IMR-90 (cell line): Measurements from ENCODE around the gene AMZ1. TPM values are rescaled to one million over a fixed set of nuclear protein-coding genes. Genes with fewer than 3 reads are reported as not detected.
A peak's percentile ranks its signal among the peaks of the same experiment; 100 is the strongest.

Source experiments
- ATAC-seq: fragments of 200-7000 bp; cut with Tn5 transposase; 2 replicates; pipeline ENCODE4 v1.9.1; 2020; ENCODE audit warnings: low read depth, mild to moderate bottlenecking, moderate library complexity
- BruUV-seq: library from RNA; stranded (reverse); fragments of 400-500 nt; replicated peaks from 2 replicates; lab custom pipeline; 2021; lab: Mats Ljungman, UMichigan
- CTCF ChIA-PET: fragments of 300-600 bp; formaldehyde crosslinking; extraction: SDS; loops from one replicate; lab custom pipeline; 2021; ENCODE audit warnings: antibody characterized with exemption; lab: Yijun Ruan, JAX
- POLR2A ChIA-PET: fragments of 300-600 bp; sonication (Branson Sonifier 250); formaldehyde crosslinking; loops from one replicate; lab custom pipeline; 2022; ENCODE audit warnings: antibody characterized with exemption; ENCODE audit not compliant: unreplicated experiment; lab: Charles Lee
- DNase-seq: peaks from one replicate; pipeline ENCODE4 v3.0.0; 2013
- H2AFZ ChIP-seq: replicated peaks from 2 replicates; pipeline ENCODE3; 2013; ENCODE audit warnings: low read length, mild to moderate bottlenecking; ENCODE audit not compliant: poor library complexity
- H2AK5ac ChIP-seq: 2 replicates; pipeline ENCODE4 v1.6.1; 2013; ENCODE audit warnings: low read depth, low read length, inconsistent platforms
- H2AK9ac ChIP-seq: replicated peaks from 2 replicates; pipeline ENCODE3; 2013; ENCODE audit warnings: mild to moderate bottlenecking, low read depth, low read length, moderate library complexity; ENCODE audit not compliant: poor library complexity
- H2BK120ac ChIP-seq: 2 replicates; pipeline ENCODE4 v1.6.1; 2013; ENCODE audit warnings: low read depth, low read length, inconsistent platforms
- H2BK15ac ChIP-seq: 3 replicates; pipeline ENCODE4 v1.6.1; 2013; ENCODE audit warnings: low read depth, low read length, inconsistent platforms
- H2BK20ac ChIP-seq: 2 replicates; pipeline ENCODE4 v1.6.1; 2013; ENCODE audit warnings: low read depth, mild to moderate bottlenecking, inconsistent platforms, low read length, moderate library complexity
- H2BK5ac ChIP-seq: 2 replicates; pipeline ENCODE4 v1.6.1; 2013; ENCODE audit warnings: mild to moderate bottlenecking, low read depth, low read length, inconsistent platforms; ENCODE audit not compliant: poor library complexity, severe bottlenecking
- H3K14ac ChIP-seq: replicated peaks from 2 replicates; pipeline ENCODE4 v1.6.1; 2013; ENCODE audit warnings: low read depth, low read length, inconsistent platforms
- H3K18ac ChIP-seq: 2 replicates; pipeline ENCODE4 v1.6.1; 2013; ENCODE audit warnings: low read depth, low read length, control low read depth
- H3K23ac ChIP-seq: 2 replicates; pipeline ENCODE4 v1.6.1; 2013; ENCODE audit warnings: low read depth, low read length, inconsistent platforms
- H3K27ac ChIP-seq: 2 replicates; pipeline ENCODE4 v1.5.1; 2013; ENCODE audit warnings: mild to moderate bottlenecking, control low read depth, low read length; ENCODE audit not compliant: insufficient read depth
- H3K27me3 ChIP-seq: 2 replicates; pipeline ENCODE4 v1.6.1; 2013; ENCODE audit warnings: low read length; ENCODE audit not compliant: control insufficient read depth, insufficient read depth
- H3K36me3 ChIP-seq: 2 replicates; pipeline ENCODE4 v1.6.1; 2013; ENCODE audit warnings: low read length, mixed read lengths; ENCODE audit not compliant: control insufficient read depth, insufficient read depth
- H3K4ac ChIP-seq: 2 replicates; pipeline ENCODE4 v1.6.1; 2013; ENCODE audit warnings: low read depth, low read length, inconsistent platforms
- H3K4me1 ChIP-seq: 2 replicates; pipeline ENCODE4 v1.6.1; 2013; ENCODE audit warnings: low read length, mixed read lengths; ENCODE audit not compliant: control insufficient read depth, insufficient read depth
- H3K4me2 ChIP-seq: 2 replicates; pipeline ENCODE4 v1.6.1; 2013; ENCODE audit warnings: low read depth, mild to moderate bottlenecking, control low read depth, low read length, moderate library complexity
- H3K4me3 ChIP-seq: 2 replicates; pipeline ENCODE4 v1.5.1; 2013; ENCODE audit warnings: low read depth, mild to moderate bottlenecking, control low read depth, low read length, moderate library complexity; ENCODE audit not compliant: insufficient read depth
- H3K56ac ChIP-seq: 2 replicates; pipeline ENCODE4 v1.6.1; 2013; ENCODE audit warnings: low read length, inconsistent platforms; ENCODE audit not compliant: insufficient read depth; ENCODE audit errors: extremely low read depth
- H3K79me1 ChIP-seq, 2 experiments: 2 replicates each; pipeline ENCODE4 v1.6.1; 2013; ENCODE audit warnings: low read length in 2 of 2, inconsistent platforms in 1 of 2, low read depth in 1 of 2
- H3K9ac ChIP-seq: 2 replicates; pipeline ENCODE4 v1.6.1; 2013; ENCODE audit warnings: low read depth, low read length, control low read depth
- H3K9me1 ChIP-seq: 2 replicates; pipeline ENCODE4 v1.6.1; 2013; ENCODE audit warnings: low read length, inconsistent platforms; ENCODE audit not compliant: insufficient read depth
- H3K9me3 ChIP-seq: 2 replicates; pipeline ENCODE4 v1.6.1; 2013; ENCODE audit warnings: low read length; ENCODE audit not compliant: control insufficient read depth, insufficient read depth
- H4K20me1 ChIP-seq: 2 replicates; pipeline ENCODE4 v1.6.1; 2013; ENCODE audit warnings: low read length, inconsistent platforms; ENCODE audit not compliant: insufficient read depth
- H4K5ac ChIP-seq: 2 replicates; pipeline ENCODE4 v1.6.1; 2013; ENCODE audit warnings: mild to moderate bottlenecking, low read depth, low read length, control low read depth
- H4K8ac ChIP-seq, 2 experiments: 2 replicates each; pipeline ENCODE4 v1.6.1; 2013; ENCODE audit warnings: low read depth in 2 of 2, low read length in 2 of 2, control low read depth in 1 of 2, inconsistent platforms in 1 of 2
- H4K91ac ChIP-seq: 2 replicates; pipeline ENCODE4 v1.6.1; 2013; ENCODE audit warnings: low read depth, low read length, inconsistent platforms; ENCODE audit not compliant: insufficient read depth
- BHLHE40 ChIP-seq: fragments of 150-350 bp; IDR thresholded peaks from 2 replicates; pipeline ENCODE4 v1.6.1; 2016; ENCODE audit warnings: mild to moderate bottlenecking, low read depth, low read length
- CEBPB ChIP-seq: IDR thresholded peaks from 2 replicates; pipeline ENCODE4 v1.6.1; 2012; ENCODE audit warnings: low read depth, low read length, improper control_type of control experiment
- CHD1 ChIP-seq: IDR thresholded peaks from 2 replicates; pipeline ENCODE4 v1.6.1; 2012; ENCODE audit warnings: low read depth, low read length, improper control_type of control experiment
- FOS ChIP-seq: fragments of 150-350 bp; IDR thresholded peaks from 2 replicates; pipeline ENCODE4 v1.6.1; 2016; ENCODE audit warnings: low read depth, low read length
- MAFK ChIP-seq: IDR thresholded peaks from 2 replicates; pipeline ENCODE4 v1.6.1; 2012; ENCODE audit warnings: low read depth, low read length, improper control_type of control experiment
- MAZ ChIP-seq: IDR thresholded peaks from 2 replicates; pipeline ENCODE4 v1.6.1; 2012; ENCODE audit warnings: low read depth, mild to moderate bottlenecking, low read length, improper control_type of control experiment, moderate library complexity, borderline replicate concordance
- MXI1 ChIP-seq: IDR thresholded peaks from 2 replicates; pipeline ENCODE4 v1.6.1; 2012; ENCODE audit warnings: low read depth, mild to moderate bottlenecking, low read length, moderate library complexity, borderline replicate concordance
- NFE2L2 ChIP-seq: fragments of 150-350 bp; IDR thresholded peaks from 2 replicates; pipeline ENCODE4 v1.6.1; 2016; ENCODE audit warnings: low read depth, mild to moderate bottlenecking, low read length
- POLR2A ChIP-seq: IDR thresholded peaks from 2 replicates; pipeline ENCODE4 v1.6.1; 2012; ENCODE audit warnings: mild to moderate bottlenecking, low read depth, low read length
- RAD21 ChIP-seq: IDR thresholded peaks from 2 replicates; pipeline ENCODE4 v1.6.1; 2012; ENCODE audit warnings: low read length, improper control_type of control experiment
- RCOR1 ChIP-seq: IDR thresholded peaks from 2 replicates; pipeline ENCODE4 v1.6.1; 2012; ENCODE audit warnings: mild to moderate bottlenecking, low read length, improper control_type of control experiment; ENCODE audit not compliant: insufficient replicate concordance
- RFX5 ChIP-seq: IDR thresholded peaks from 2 replicates; pipeline ENCODE4 v1.8.0; 2012; ENCODE audit warnings: low read depth, mild to moderate bottlenecking, low read length, moderate library complexity
- SMC3 ChIP-seq: fragments of 150-350 bp; IDR thresholded peaks from 2 replicates; pipeline ENCODE4 v1.6.1; 2016; ENCODE audit warnings: low read depth, mild to moderate bottlenecking, antibody characterized with exemption, low read length, moderate library complexity
- WGBS, 2 experiments: methylation state at CpG; one replicate each; pipeline versions ENCODE4 v1.1.5 to v1.1.7; 2013; ENCODE audit warnings: missing lambda C conversion rate in 2 of 2; ENCODE audit not compliant: insufficient read length in 1 of 2; ENCODE audit errors: extremely low coverage in 2 of 2; 5-methylcytosine and 5-hydroxymethylcytosine counted together
- dilution Hi-C: fragments of 300-500 bp; cut with HindIII; formaldehyde crosslinking; loops from one replicate; pipeline ENCODE4 v1.14.3; 2018; ENCODE audit warnings: low sequenced_read_pairs; ENCODE audit not compliant: unreplicated experiment
- in situ Hi-C: fragments of 300-500 bp; cut with MboI; formaldehyde crosslinking; loops from 3 replicates; pipeline ENCODE4 v1.14.3; 2019; ENCODE audit warnings: low sequenced_read_pairs, inconsistent platforms, mixed read lengths
- intact Hi-C: fragments of 100-400 bp; cut with micrococcal nuclease; formaldehyde crosslinking; loops from 2 replicates; pipeline ENCODE4 v1.10.0; 2022
- polyA plus RNA-seq, 3 experiments: library from polyadenylated mRNA; depleted of rRNA; stranded (reverse); fragments of >200 nt; gene quantifications; 2 replicates each; pipeline ENCODE4 v1.2.3, GENCODE V29; 2012; ENCODE audit warnings: low replicate concordance in 1 of 3
- total RNA-seq: library from RNA; depleted of rRNA; stranded (reverse); fragments of >200 nt; gene quantifications from 2 replicates; pipeline ENCODE4 v1.2.3, GENCODE V29; 2012
- TF ChIP-seq, protein P1 (sequence below): fragments of 150-350 bp; IDR thresholded peaks from 2 replicates; pipeline ENCODE4 v1.6.1; 2017; ENCODE audit warnings: mild to moderate bottlenecking, antibody characterized with exemption, low read length, low read depth
- TF ChIP-seq, protein P2 (sequence below): conservative IDR thresholded peaks from 2 replicates; pipeline ENCODE4 v1.5.1; 2012; ENCODE audit warnings: mild to moderate bottlenecking, low read depth, low read length, improper control_type of control experiment
- TF ChIP-seq, protein P3 (sequence below): fragments of 150-350 bp; IDR thresholded peaks from 2 replicates; pipeline ENCODE4 v1.6.1; 2016; ENCODE audit warnings: low read depth, mild to moderate bottlenecking, low read length, moderate library complexity, borderline replicate concordance

AMZ1 gene
- total and polyA plus RNA-seq, 2 of the 4 experiments (the other 2 are of a cell fraction) = 0.54 to 1.6 TPM

DNA sequence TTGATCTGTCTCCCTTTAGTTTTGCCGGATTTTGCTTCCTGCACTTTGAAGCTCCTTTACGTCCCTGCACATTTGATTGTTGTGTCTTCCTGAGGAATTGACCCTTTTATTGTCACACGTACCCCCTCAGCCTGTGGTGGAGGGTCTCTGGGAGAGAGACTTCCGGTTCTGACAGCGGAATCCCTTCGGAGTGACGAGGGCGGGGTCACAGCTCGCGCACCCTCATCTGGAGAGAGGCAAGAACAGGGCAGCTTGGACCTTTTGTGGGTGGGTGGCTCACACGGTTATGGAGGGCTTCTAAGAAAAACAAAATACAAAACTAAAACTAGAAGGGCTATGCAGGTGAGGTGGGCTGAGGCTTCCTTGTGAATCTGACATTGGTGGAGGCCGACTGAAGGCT is 26.0 kb downstream of the AMZ1 start:
- WGBS, 2 experiments = 100% methylated on average over 3 of the region's 12 CpGs; no CpG with 5 or more reads in 1 of the 2 experiments
- Histone ChIP-seq H3K4ac (no peak overlapping the region), H2AFZ (no peak overlapping the region), H2BK120ac (no peak overlapping the region), H3K9ac (no peak overlapping the region), H2AK5ac (no peak overlapping the region), H4K91ac (no peak overlapping the region), H4K20me1 (no peaks in the 10 kb centered on the region; the same call in 1 of the 2 replicates), H4K8ac (no peak overlapping the region), H3K27me3 (no peaks in the 10 kb centered on the region), H2BK5ac (no peak overlapping the region), H2BK15ac (no peak overlapping the region), H3K56ac (no peak overlapping the region), H3K9me3 (peaks cover 4% of the 10 kb centered on the region; the same call in 1 of the 2 replicates), H3K14ac (no peak overlapping the region), H3K4me1 (peaks cover 11% of the 10 kb centered on the region; the same call in 1 of the 2 replicates), H4K5ac (no peak overlapping the region), H3K4me3 (no peak overlapping the region), H2BK20ac (no peak overlapping the region), H3K36me3 (peaks cover 14% of the 10 kb centered on the region), H2AK9ac (peak overlapping the region; percentile 15), H3K4me2 (no peak overlapping the region), H3K9me1 (peaks cover 12% of the 10 kb centered on the region), H3K18ac (no peak overlapping the region), H3K79me1 (peaks cover 0 to 18% of the 10 kb centered on the region in 2 experiments; a peak in 3 of 4 replicates), H3K23ac (no peak overlapping the region), H3K27ac (no peak overlapping the region)
- BruUV-seq = no TSS peak
- no peak for TF ChIP-seq SMC3
- no peak for TF ChIP-seq RFX5
- TF ChIP-seq MXI1 = no peak
- TF ChIP-seq, protein P1, sequence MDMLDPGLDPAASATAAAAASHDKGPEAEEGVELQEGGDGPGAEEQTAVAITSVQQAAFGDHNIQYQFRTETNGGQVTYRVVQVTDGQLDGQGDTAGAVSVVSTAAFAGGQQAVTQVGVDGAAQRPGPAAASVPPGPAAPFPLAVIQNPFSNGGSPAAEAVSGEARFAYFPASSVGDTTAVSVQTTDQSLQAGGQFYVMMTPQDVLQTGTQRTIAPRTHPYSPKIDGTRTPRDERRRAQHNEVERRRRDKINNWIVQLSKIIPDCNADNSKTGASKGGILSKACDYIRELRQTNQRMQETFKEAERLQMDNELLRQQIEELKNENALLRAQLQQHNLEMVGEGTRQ = no peak
- TF ChIP-seq FOS = no peak
- TF ChIP-seq, protein P2, sequence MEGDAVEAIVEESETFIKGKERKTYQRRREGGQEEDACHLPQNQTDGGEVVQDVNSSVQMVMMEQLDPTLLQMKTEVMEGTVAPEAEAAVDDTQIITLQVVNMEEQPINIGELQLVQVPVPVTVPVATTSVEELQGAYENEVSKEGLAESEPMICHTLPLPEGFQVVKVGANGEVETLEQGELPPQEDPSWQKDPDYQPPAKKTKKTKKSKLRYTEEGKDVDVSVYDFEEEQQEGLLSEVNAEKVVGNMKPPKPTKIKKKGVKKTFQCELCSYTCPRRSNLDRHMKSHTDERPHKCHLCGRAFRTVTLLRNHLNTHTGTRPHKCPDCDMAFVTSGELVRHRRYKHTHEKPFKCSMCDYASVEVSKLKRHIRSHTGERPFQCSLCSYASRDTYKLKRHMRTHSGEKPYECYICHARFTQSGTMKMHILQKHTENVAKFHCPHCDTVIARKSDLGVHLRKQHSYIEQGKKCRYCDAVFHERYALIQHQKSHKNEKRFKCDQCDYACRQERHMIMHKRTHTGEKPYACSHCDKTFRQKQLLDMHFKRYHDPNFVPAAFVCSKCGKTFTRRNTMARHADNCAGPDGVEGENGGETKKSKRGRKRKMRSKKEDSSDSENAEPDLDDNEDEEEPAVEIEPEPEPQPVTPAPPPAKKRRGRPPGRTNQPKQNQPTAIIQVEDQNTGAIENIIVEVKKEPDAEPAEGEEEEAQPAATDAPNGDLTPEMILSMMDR = no peak
- no peak for TF ChIP-seq CHD1
- no peak for TF ChIP-seq MAZ
- TF ChIP-seq NFE2L2 = no peak
- no peak for TF ChIP-seq BHLHE40
- no peak for TF ChIP-seq RAD21
- no peak for TF ChIP-seq CEBPB
- no peak for TF ChIP-seq POLR2A
- TF ChIP-seq MAFK = no peak
- no peak for TF ChIP-seq RCOR1
- TF ChIP-seq, protein P3, sequence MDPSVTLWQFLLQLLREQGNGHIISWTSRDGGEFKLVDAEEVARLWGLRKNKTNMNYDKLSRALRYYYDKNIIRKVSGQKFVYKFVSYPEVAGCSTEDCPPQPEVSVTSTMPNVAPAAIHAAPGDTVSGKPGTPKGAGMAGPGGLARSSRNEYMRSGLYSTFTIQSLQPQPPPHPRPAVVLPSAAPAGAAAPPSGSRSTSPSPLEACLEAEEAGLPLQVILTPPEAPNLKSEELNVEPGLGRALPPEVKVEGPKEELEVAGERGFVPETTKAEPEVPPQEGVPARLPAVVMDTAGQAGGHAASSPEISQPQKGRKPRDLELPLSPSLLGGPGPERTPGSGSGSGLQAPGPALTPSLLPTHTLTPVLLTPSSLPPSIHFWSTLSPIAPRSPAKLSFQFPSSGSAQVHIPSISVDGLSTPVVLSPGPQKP = no peak
- intact Hi-C loops (no loop called here), in situ Hi-C loops (no loop called here), dilution Hi-C loops (no loop called here)
- no peak for DNase-seq
- no peak for ATAC-seq
- ChIA-PET CTCF (no interaction called here), POLR2A (no interaction called here)
